ENCODE results near the gene PEX7.

PEX7 gene

DNA sequence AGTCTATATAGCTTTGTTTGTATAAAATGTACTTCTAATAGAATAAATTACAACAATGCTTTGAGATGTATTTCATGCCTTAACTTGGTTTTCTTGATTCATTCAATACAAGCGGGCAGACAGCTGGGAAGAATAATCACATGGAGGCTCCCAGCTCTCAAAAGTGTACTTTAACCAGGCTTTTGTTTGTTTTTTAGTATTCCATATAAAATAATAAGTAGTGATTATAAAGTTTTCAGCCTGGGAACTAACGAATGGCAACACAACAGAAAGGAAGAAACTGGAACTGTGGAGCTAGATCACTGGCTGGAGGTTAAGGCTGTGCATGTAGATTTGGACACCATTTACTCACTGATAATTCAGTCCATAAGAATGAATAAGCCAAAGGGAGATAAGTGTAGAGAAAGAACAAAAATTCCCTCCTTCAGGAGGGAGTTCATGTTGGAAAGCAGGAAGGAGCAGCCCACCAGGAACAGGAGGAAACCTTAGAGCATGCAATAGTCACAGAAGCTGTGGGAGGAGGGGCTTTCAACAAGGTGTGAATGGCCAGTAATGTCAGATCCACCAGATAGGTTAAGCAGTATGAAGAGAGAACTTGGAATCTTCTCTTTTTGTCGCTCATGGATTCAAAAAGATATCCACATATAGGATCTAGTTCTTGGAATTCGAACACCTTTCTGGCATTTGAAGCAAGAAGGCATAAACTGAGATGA is 58.5 kb downstream of the PEX7 start:
- TF ChIP-seq, protein P1, sequence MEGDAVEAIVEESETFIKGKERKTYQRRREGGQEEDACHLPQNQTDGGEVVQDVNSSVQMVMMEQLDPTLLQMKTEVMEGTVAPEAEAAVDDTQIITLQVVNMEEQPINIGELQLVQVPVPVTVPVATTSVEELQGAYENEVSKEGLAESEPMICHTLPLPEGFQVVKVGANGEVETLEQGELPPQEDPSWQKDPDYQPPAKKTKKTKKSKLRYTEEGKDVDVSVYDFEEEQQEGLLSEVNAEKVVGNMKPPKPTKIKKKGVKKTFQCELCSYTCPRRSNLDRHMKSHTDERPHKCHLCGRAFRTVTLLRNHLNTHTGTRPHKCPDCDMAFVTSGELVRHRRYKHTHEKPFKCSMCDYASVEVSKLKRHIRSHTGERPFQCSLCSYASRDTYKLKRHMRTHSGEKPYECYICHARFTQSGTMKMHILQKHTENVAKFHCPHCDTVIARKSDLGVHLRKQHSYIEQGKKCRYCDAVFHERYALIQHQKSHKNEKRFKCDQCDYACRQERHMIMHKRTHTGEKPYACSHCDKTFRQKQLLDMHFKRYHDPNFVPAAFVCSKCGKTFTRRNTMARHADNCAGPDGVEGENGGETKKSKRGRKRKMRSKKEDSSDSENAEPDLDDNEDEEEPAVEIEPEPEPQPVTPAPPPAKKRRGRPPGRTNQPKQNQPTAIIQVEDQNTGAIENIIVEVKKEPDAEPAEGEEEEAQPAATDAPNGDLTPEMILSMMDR (IDR thresholded peaks at IDR 0.05) = no peak
- TF ChIP-seq ZFX (IDR thresholded peaks at IDR 0.05; ENCODE audit: borderline replicate concordance) = no peak
- H3K27ac ChIP-seq = no peak overlapping the region

DNA sequence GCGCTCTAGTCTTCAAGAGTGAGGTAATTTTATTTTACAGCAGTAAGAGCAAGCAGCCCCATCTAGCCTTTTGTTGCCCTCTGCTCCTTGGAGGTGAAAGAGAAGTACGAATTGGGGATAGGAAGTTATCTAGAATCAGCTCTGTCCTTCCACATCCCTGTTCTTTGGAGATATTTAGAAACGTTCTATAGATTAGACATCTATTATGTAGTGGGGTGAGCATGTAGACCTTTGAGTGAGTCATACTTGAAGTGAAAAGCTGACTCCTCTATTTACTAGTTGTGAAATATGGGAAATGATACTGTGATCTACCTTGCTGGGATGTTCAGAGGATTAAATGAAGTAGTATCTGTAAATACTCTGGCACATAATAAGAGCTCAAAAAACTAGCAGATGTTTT is 63.7 kb downstream of the PEX7 start:
- TF ChIP-seq, protein P1 (IDR thresholded peaks at IDR 0.05) = no peak
- no peak for TF ChIP-seq ZFX (IDR thresholded peaks at IDR 0.05; ENCODE audit: borderline replicate concordance)
- H3K27ac ChIP-seq = no peak overlapping the region

DNA sequence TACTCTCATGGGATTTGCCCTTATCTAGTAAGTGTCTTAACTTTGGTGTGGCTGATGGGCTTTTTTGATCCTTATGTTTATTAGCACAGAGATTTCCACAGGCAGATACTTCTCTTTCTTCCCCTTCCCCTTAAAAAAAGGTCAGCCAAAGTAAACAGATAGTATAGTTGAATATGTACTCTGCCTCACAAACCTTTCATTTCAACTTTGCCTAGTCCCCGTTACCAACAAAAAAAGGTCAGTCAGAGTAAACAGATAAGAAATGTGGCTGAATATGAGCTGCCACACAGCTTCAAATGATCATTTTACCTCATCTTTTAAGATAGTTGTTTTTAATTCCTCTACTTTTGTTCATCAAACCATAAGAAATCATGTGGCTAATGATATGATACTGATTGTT is 65.6 kb downstream of the PEX7 start:
- H3K27ac ChIP-seq = no peak overlapping the region
- TF ChIP-seq ZFX (IDR thresholded peaks at IDR 0.05; ENCODE audit: borderline replicate concordance) = no peak

DNA sequence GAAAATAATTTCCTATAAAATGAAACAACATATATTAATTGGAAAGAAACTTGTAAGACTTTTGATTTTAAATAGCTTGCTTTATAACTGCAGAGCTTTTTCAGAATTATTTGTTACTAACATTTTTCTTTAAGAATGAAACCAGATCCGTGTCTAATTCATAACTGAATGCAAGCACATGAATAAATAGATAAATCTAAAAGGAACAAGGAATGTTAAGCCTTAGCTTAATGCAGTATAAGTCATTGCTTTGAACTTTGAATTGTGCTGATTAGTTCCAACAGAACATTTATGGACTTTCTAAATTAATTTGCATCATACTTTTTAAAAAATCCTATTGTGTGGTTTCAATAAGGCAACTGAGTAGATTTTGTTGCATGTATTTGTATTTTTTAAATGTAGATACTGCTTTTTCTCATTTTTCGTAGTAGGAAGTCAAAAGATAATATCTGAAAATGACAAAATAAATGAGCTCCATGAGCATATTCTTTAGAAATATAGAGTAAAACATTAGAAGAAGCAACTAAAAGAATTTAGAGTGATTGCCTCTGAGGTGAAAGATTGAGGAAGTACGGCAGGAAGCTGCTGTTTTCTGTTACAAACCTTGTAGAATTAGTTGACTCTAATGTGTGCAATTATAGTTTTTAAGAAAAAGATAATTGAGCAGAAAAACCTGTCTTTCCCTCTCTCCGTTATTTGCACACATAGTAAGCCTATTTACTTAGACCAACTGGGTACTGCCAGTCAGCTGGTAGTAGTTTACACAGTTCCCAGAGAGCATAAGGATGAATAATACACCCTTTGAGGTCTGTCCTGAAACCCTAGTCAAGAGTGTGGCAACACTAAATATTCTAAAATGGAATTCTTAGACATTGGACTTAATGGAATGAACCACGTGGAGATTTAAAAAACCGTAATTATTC is 67.1 kb downstream of the PEX7 start:
- TF ChIP-seq ZFX (IDR thresholded peaks at IDR 0.05; ENCODE audit: borderline replicate concordance) = no peak
- no peak overlapping the region for H3K27ac ChIP-seq

DNA sequence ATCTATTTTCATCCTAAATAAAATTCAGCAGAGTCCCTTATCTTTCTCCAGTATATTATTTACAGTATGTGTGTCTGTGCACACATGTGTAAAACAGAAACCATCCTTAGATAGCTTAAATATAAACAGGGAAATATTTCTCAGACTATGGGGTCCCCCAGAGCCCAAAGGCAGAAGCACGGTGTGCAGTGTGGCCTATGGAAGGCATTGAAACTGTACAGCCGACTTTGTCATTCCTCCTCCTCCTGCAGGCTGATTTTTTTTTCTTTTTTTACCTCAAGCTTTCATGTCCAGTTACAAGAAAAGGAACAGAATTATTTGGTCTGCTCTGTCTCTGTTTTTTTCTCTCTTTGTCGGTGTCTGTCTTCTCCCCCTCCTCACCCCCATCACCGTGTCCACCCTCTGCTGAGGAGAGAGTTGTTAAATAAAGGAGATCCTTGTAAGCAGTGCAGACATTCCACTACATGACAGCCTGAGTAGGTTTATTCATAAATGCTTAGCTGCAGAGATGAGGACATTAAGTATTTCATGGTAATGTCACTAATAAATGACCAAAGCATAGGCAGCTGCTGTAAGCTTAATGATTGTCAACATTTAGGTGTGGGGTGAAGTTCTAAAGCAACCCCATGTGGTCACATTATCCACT is 67.9 kb downstream of the PEX7 start:
- H3K27ac ChIP-seq = no peak overlapping the region
- TF ChIP-seq, protein P1 (IDR thresholded peaks at IDR 0.05) = no peak
- no peak for TF ChIP-seq ZFX (IDR thresholded peaks at IDR 0.05; ENCODE audit: borderline replicate concordance)

DNA sequence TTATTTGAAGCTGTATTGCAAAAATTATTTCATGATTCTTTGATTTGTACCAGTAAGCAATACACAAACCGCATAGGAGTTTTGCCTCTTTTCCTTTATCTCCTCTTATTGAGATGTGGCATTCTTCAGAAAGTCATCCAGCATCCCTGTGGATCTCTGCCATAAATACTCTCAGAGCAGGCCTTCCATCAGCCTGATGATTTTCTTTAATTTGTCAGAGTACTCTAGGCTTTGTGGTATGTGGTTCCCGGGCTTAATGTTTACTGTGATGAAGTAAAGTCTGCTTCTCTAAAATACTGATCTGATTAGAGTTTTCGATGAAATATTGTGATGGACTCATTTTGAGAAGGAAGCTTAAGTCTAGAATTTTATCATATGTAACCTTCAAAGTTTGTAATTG is 68.6 kb downstream of the PEX7 start:
- no peak for TF ChIP-seq ZFX (IDR thresholded peaks at IDR 0.05; ENCODE audit: borderline replicate concordance)
- TF ChIP-seq, protein P1 (IDR thresholded peaks at IDR 0.05) = no peak
- H3K27ac ChIP-seq = no peak overlapping the region

DNA sequence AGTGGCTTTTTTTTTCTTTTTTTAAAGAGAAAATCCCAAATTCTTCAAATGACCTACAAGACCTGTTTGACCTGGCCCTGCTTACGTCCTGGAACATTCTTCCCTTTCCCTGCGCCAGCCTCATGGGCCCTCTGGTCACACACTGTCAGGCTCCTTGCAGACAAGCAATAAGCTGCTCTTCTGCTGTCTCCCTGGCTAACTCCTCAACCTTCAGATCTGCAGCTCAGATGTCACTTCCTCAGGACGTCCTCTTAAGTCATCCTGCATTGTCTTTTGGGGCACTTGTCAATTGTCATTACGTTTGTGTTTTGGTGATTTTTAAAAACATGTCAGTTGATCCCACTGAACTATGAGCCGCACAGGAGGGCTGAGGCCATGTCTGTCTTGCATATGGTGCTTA is 70.8 kb downstream of the PEX7 start:
- TF ChIP-seq, protein P1 (IDR thresholded peaks at IDR 0.05) = no peak
- TF ChIP-seq ZFX (IDR thresholded peaks at IDR 0.05; ENCODE audit: borderline replicate concordance) = no peak
- no peak overlapping the region for H3K27ac ChIP-seq

DNA sequence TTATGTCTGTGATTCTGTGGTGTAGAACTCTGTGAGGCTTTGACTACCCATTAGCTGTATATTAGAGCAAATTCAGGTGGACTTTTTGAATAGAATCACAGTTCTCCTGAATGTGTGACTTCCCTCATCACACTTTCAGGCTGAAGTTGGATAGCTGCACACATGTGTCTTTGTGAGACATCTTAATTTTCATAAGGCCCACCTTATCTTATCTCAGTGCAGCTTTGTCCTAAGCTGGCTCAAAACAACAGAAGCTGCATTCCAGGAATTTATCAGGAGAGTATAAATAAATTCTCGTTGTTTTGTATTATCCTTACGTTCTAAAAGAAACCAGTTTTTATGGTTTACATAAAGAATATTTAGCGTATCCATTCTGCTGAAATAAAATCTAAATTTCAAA is 73.5 kb downstream of the PEX7 start:
- TF ChIP-seq, protein P1 (IDR thresholded peaks at IDR 0.05) = no peak
- no peak for TF ChIP-seq ZFX (IDR thresholded peaks at IDR 0.05; ENCODE audit: borderline replicate concordance)
- H3K27ac ChIP-seq = no peak overlapping the region
